ENCODE measurements around the gene BORCS5. TPM values are rescaled to one million over a fixed set of nuclear protein-coding genes. Genes with fewer than 3 reads are reported as not detected.
A peak's percentile ranks its signal among the peaks of the same experiment; 100 is the strongest.

Gene BORCS5
- total RNA-seq, 4 donors from 2014 or later = 10.3 to 23.7 (median 19.6) TPM

- TF ChIP-seq POLR2A (IDR thresholded peaks at IDR 0.05) = no peak
- DNase-seq = no peak
- Histone ChIP-seq H3K4me1 (peaks cover 25 to 41% of the 10 kb centered on the region in 2 donors), H3K27me3 (no peaks in the 10 kb centered on the region), H3K27ac (no peak overlapping the region), H3K4me3 (replicated peaks in 1 of 3) (no peak overlapping the region), H3K9me3 (no peaks in the 10 kb centered on the region), H3K36me3 (no peaks in the 10 kb centered on the region)
- WGBS, 2 donors = 95 to 99% methylated on average over 5 of the region's 5 CpGs
- intact Hi-C loops (cut with DNase I) = no loop called here
These were observed 145.9 kb downstream of the BORCS5 start for GRCh38 chr12:12502815-12503151.

GRCh38 chr12:12503384-12504078 lies 146.7 kb downstream of the BORCS5 start:
- intact Hi-C loops (cut with DNase I) = no loop called here
- Histone ChIP-seq H3K9me3 (no peaks in the 10 kb centered on the region), H3K27ac (peak overlapping the region in 1 of 3 donors; percentile 76), H3K36me3 (no peaks in the 10 kb centered on the region), H3K4me1 (peaks cover 31 to 48% of the 10 kb centered on the region in 2 donors), H3K4me3 (replicated peaks in 1 of 3) (no peak overlapping the region), H3K27me3 (no peaks in the 10 kb centered on the region)
- TF ChIP-seq CTCF (IDR thresholded peaks at IDR 0.05) (no peak), POLR2A (IDR thresholded peaks at IDR 0.05) (no peak)
- DNase-seq = no peak
- 91 to 96% methylated on average over 9 of the region's 9 CpGs for WGBS, 2 donors

GRCh38 chr12:12505544-12506495 lies 148.9 kb downstream of the BORCS5 start:
- 35 to 39% methylated on average over 11 of the region's 11 CpGs for WGBS, 2 donors
- H3K27ac ChIP-seq = peak overlapping the region; percentile 51 to 77 (median 76)
- no peaks in the 10 kb centered on the region for H3K27me3 ChIP-seq
- H3K36me3 ChIP-seq = no peaks in the 10 kb centered on the region
- H3K4me3 ChIP-seq (replicated peaks in 1 of 3) = no peak overlapping the region
- H3K9me3 ChIP-seq = no peaks in the 10 kb centered on the region
- intact Hi-C loops (cut with DNase I) = no loop called here
- no peak for TF ChIP-seq CTCF (IDR thresholded peaks at IDR 0.05)
- TF ChIP-seq POLR2A (IDR thresholded peaks at IDR 0.05) = no peak
- DNase-seq = peak in 1 of 2 donors; percentile 6
- H3K4me1 ChIP-seq = peaks cover 25 to 50% of the 10 kb centered on the region in 2 donors

- DNase-seq = no peak
- Histone ChIP-seq H3K36me3 (no peaks in the 10 kb centered on the region), H3K4me3 (replicated peaks in 1 of 3) (no peak overlapping the region), H3K27me3 (no peaks in the 10 kb centered on the region), H3K4me1 (peaks cover 25 to 50% of the 10 kb centered on the region in 2 donors), H3K27ac (peak overlapping the region; percentile 12 to 77 (median 76)), H3K9me3 (no peaks in the 10 kb centered on the region)
- intact Hi-C loops (cut with DNase I) = no loop called here
- TF ChIP-seq POLR2A (IDR thresholded peaks at IDR 0.05) (no peak), CTCF (IDR thresholded peaks at IDR 0.05) (no peak)
- 65 to 70% methylated on average over 3 of the region's 3 CpGs for WGBS, 2 donors
These were observed 149.6 kb downstream of the BORCS5 start for GRCh38 chr12:12506496-12506890.

- H3K4me3 ChIP-seq (replicated peaks in 1 of 3) = no peak overlapping the region
These were observed 150.2 kb downstream of the BORCS5 start for GRCh38 chr12:12507121-12507520.

More at GRCh38 chr12:12507121-12507520, 150.2 kb downstream of the BORCS5 start:
- WGBS, 2 donors = 81 to 83% methylated on average over 1 of the region's 1 CpG
- intact Hi-C loops (cut with DNase I) = no loop called here
- H3K4me1 ChIP-seq = peaks cover 25 to 50% of the 10 kb centered on the region in 2 donors
- no peak for DNase-seq
- TF ChIP-seq CTCF (IDR thresholded peaks at IDR 0.05) (no peak), POLR2A (IDR thresholded peaks at IDR 0.05) (no peak)
- H3K36me3 ChIP-seq = no peaks in the 10 kb centered on the region
- peak overlapping the region; percentile 12 to 77 (median 76) for H3K27ac ChIP-seq
- no peaks in the 10 kb centered on the region for H3K9me3 ChIP-seq
- no peaks in the 10 kb centered on the region for H3K27me3 ChIP-seq

Measured in thyroid gland (tissue), 4 donors.